ENCODE results near the gene TMEM11.

DNA sequence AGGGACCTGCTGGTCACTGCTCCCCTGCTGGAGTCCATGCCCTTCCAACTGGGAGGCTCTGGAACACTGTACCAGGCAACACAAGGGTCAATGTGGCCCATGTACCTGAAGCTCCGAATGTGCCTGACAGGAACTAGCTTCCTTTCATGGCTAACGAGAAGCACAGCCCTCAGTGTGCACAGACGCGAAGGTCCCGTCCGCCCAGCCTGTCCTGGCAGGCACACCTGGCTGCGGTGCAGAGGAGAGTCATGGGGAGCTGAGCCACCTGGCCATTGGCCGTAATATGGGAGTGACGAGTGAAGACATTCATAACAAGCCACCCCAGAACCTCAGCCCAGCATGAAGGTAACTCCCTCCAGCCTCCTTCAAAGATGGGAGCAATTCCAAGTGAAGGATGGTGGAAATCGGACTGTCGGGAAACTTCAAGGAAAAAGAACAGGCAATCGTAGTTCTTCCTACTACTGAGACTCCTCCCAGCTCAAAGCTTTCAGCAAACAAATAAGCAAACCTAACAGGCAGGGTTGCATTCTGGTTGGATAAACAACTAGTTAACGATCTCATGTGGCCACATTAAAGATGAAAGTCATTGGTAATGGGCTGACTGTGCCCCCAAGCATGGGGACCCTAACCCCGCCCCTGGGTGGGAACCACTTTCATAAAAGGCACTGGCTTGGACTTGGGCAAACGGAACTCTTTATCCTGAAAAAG, 13.2 kb downstream of the TMEM11 start:
- TF ChIP-seq, protein P1, sequence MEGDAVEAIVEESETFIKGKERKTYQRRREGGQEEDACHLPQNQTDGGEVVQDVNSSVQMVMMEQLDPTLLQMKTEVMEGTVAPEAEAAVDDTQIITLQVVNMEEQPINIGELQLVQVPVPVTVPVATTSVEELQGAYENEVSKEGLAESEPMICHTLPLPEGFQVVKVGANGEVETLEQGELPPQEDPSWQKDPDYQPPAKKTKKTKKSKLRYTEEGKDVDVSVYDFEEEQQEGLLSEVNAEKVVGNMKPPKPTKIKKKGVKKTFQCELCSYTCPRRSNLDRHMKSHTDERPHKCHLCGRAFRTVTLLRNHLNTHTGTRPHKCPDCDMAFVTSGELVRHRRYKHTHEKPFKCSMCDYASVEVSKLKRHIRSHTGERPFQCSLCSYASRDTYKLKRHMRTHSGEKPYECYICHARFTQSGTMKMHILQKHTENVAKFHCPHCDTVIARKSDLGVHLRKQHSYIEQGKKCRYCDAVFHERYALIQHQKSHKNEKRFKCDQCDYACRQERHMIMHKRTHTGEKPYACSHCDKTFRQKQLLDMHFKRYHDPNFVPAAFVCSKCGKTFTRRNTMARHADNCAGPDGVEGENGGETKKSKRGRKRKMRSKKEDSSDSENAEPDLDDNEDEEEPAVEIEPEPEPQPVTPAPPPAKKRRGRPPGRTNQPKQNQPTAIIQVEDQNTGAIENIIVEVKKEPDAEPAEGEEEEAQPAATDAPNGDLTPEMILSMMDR (IDR thresholded peaks at IDR 0.05; ENCODE audit: insufficient read depth, low read depth, low read length), result no peak
- TF ChIP-seq EZH2 (IDR thresholded peaks at IDR 0.05; ENCODE audit: insufficient read depth, low read length), result no peak
